ENCODE data around the gene ITGA11.

Gene ITGA11

GRCh38 chr15:68465861-68466560 lies 34.0 kb upstream of the ITGA11 start:
- H3K27ac ChIP-seq: no peak overlapping the region

GRCh38 chr15:68464448-68465090 lies 32.6 kb upstream of the ITGA11 start:
- Histone ChIP-seq H3K27ac (no peak overlapping the region), H3K4me3 (no peak overlapping the region)
- TF ChIP-seq CTCF (IDR thresholded peaks at IDR 0.05): no peak
- no peak for DNase-seq (ENCODE audit: low spot score)

More at GRCh38 chr15:68465861-68466560, 34.0 kb upstream of the ITGA11 start:
- no peak for DNase-seq (ENCODE audit: low spot score)
- H3K4me3 ChIP-seq: no peak overlapping the region
- TF ChIP-seq CTCF (IDR thresholded peaks at IDR 0.05): no peak

- no peak overlapping the region for H3K27ac ChIP-seq
- no peak overlapping the region for H3K4me3 ChIP-seq
- TF ChIP-seq CTCF (IDR thresholded peaks at IDR 0.05): no peak
- no peak for DNase-seq (ENCODE audit: low spot score)
These were observed 32.0 kb upstream of the ITGA11 start for GRCh38 chr15:68463996-68464395.

- no peak for DNase-seq (ENCODE audit: low spot score)
- no peak overlapping the region for H3K4me3 ChIP-seq
- no peak overlapping the region for H3K27ac ChIP-seq
- TF ChIP-seq CTCF (IDR thresholded peaks at IDR 0.05): no peak
These were observed 31.5 kb upstream of the ITGA11 start for GRCh38 chr15:68463444-68463843.

GRCh38 chr15:68460166-68460565 lies 28.2 kb upstream of the ITGA11 start:
- H3K4me3 ChIP-seq: no peak overlapping the region
- H3K27ac ChIP-seq: no peak overlapping the region
- TF ChIP-seq CTCF (IDR thresholded peaks at IDR 0.05): no peak
- DNase-seq (ENCODE audit: low spot score): no peak

GRCh38 chr15:68450192-68450591 lies 18.2 kb upstream of the ITGA11 start:
- no peak overlapping the region for H3K27ac ChIP-seq
- no peak for TF ChIP-seq CTCF (IDR thresholded peaks at IDR 0.05)
- no peak overlapping the region for H3K4me3 ChIP-seq
- no peak for DNase-seq (ENCODE audit: low spot score)

GRCh38 chr15:68449389-68449788 lies 17.4 kb upstream of the ITGA11 start:
- no peak overlapping the region for H3K27ac ChIP-seq
- no peak for TF ChIP-seq CTCF (IDR thresholded peaks at IDR 0.05)
- H3K4me3 ChIP-seq: no peak overlapping the region
- DNase-seq (ENCODE audit: low spot score): no peak
